OCI-LY3 (cell line): ENCODE results near the gene POLK.

ENCODE experiments used
- EZH2phosphoT487 ChIP-seq: fragments of 200-600 bp; shearing (Covaris generic); IDR thresholded peaks from 2 replicates; pipeline ENCODE4 v1.6.1; 2018; ENCODE audit warnings: antibody characterized with exemption, mixed run types, low read depth
- TF ChIP-seq, protein P1 (sequence below): fragments of 200-600, 300-600 bp; sonication (generic); IDR thresholded peaks from 2 replicates; pipeline ENCODE4 v1.5.1; 2014; ENCODE audit warnings: antibody characterized with exemption, low read length, low read depth

GRCh38 chr5:75482482-75482881 is 29.2 kb upstream of the POLK start:
- TF ChIP-seq, protein P1, sequence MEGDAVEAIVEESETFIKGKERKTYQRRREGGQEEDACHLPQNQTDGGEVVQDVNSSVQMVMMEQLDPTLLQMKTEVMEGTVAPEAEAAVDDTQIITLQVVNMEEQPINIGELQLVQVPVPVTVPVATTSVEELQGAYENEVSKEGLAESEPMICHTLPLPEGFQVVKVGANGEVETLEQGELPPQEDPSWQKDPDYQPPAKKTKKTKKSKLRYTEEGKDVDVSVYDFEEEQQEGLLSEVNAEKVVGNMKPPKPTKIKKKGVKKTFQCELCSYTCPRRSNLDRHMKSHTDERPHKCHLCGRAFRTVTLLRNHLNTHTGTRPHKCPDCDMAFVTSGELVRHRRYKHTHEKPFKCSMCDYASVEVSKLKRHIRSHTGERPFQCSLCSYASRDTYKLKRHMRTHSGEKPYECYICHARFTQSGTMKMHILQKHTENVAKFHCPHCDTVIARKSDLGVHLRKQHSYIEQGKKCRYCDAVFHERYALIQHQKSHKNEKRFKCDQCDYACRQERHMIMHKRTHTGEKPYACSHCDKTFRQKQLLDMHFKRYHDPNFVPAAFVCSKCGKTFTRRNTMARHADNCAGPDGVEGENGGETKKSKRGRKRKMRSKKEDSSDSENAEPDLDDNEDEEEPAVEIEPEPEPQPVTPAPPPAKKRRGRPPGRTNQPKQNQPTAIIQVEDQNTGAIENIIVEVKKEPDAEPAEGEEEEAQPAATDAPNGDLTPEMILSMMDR = no peak
- no peak for TF ChIP-seq EZH2phosphoT487
